Activated naive CD4-positive, alpha-beta T cell (primary cell): ENCODE measurements around the gene RMI2.

ENCODE experiments used
- DNase-seq, 4 experiments: peaks; one replicate each; lab custom pipeline; 2025; lab: John Stamatoyannopoulos, UW

RMI2 gene

GRCh38 chr16:11399261-11399831 is 54.1 kb downstream of the RMI2 start:
- no peak for DNase-seq

DNA sequence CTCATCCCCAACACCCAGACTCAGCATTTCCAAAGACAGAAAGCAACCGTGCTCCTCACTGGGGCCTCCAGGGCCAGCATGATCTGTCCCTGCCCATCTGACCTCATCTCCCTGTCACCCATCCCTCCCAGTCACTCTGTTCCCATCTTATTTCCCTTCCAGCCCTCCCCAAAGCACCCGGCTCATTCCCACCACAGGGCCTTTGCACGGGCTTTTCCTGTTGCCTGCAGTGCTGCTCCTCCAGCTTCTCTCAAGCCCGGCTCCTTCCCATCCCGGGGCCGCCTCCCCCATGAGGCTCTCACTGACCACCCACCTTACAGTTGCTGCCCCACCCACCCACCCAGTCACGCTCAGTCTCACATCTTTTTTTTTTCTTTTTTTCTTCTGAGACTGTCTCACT is 54.8 kb downstream of the RMI2 start:
- DNase-seq = no peak
